Immature natural killer cell (primary cell): ENCODE results near the gene BNC2. TPM values are rescaled to one million over a fixed set of nuclear protein-coding genes. Genes with fewer than 3 reads are reported as not detected.
A peak's percentile ranks its signal among the peaks of the same experiment; 100 is the strongest.
"Not testable (repeated sequence)": the region's sequence is repeated elsewhere in the genome, so short reads cannot be mapped to it uniquely, and the experiment has no call there.

Experiments
- DNase-seq, 3 donors: peaks; one replicate each; pipeline ENCODE4 v3.0.0; 2022; ENCODE audit warnings: mixed read lengths in 1 of 3
- H3K27ac Mint-ChIP-seq, 6 donors: one replicate each; pipeline ENCODE4 v1.8.0; 2020; ENCODE audit warnings: mixed read lengths in 6 of 6, mild to moderate bottlenecking in 5 of 6, inconsistent platforms in 4 of 6, moderate library complexity in 3 of 6
- H3K27me3 Mint-ChIP-seq, 3 donors: one replicate each; pipeline ENCODE4 v1.8.0; 2020 to 2021; ENCODE audit warnings: low read depth in 3 of 3, mild to moderate bottlenecking in 3 of 3, mixed read lengths in 3 of 3, moderate library complexity in 3 of 3, inconsistent platforms in 1 of 3
- H3K36me3 Mint-ChIP-seq, 3 donors: one replicate each; pipeline ENCODE4 v1.8.0; 2020; ENCODE audit warnings: mixed read lengths in 3 of 3, inconsistent platforms in 2 of 3, mild to moderate bottlenecking in 2 of 3
- H3K4me1 Mint-ChIP-seq, 2 donors: one replicate each; pipeline ENCODE4 v1.8.0; 2020; ENCODE audit warnings: inconsistent platforms in 2 of 2, mild to moderate bottlenecking in 2 of 2, mixed read lengths in 2 of 2, moderate library complexity in 1 of 2
- H3K4me3 Mint-ChIP-seq, 5 donors: one replicate each; pipeline ENCODE4 v1.8.0; 2020; ENCODE audit warnings: mild to moderate bottlenecking in 5 of 5, mixed read lengths in 5 of 5, inconsistent platforms in 3 of 5, moderate library complexity in 3 of 5
- H3K9me3 Mint-ChIP-seq, 6 donors: one replicate each; pipeline ENCODE4 v1.8.0; 2020; ENCODE audit warnings: mild to moderate bottlenecking in 6 of 6, mixed read lengths in 6 of 6, inconsistent platforms in 4 of 6, moderate library complexity in 3 of 6
- polyA plus RNA-seq, 3 donors: library from polyadenylated mRNA; unstranded; fragments of 300-500 nt; fragmentation: Illumina TruSeq; gene quantifications; one replicate each; pipeline ENCODE4 v1.2.3, GENCODE V29; 2021

The BNC2 gene
- polyA plus RNA-seq, 3 donors from 2014 or later: 6.5 to 11.0 (median 7.7) TPM

- not testable (repeated sequence) for H3K9me3 Mint-ChIP-seq, H3K4me1 Mint-ChIP-seq, H3K4me3 Mint-ChIP-seq, DNase-seq, H3K27ac Mint-ChIP-seq, H3K27me3 Mint-ChIP-seq
- H3K36me3 Mint-ChIP-seq: peaks cover 20 to 27% (median 21%) of the 10 kb centered on the region in 3 donors
Measured at GRCh38 chr9:16438831-16439230, 431.6 kb downstream of the BNC2 start.

GRCh38 chr9:16436545-16436944, 433.9 kb downstream of the BNC2 start:
- H3K27me3 Mint-ChIP-seq: peaks cover 0 to 4% (median 2%) of the 10 kb centered on the region in 3 donors
- DNase-seq: no peak
- H3K4me1 Mint-ChIP-seq: no peaks in the 10 kb centered on the region
- peaks cover 0 to 2% (median 0%) of the 10 kb centered on the region in 6 donors for H3K9me3 Mint-ChIP-seq
- peaks cover 20 to 27% (median 21%) of the 10 kb centered on the region in 3 donors for H3K36me3 Mint-ChIP-seq
- H3K27ac Mint-ChIP-seq: no peak overlapping the region
- H3K4me3 Mint-ChIP-seq: no peak overlapping the region

- Mint-ChIP-seq H3K4me1 (no peaks in the 10 kb centered on the region), H3K27me3 (peaks cover 0 to 4% (median 2%) of the 10 kb centered on the region in 3 donors), H3K27ac (no peak overlapping the region), H3K4me3 (no peak overlapping the region), H3K36me3 (peaks cover 20 to 36% (median 21%) of the 10 kb centered on the region in 3 donors), H3K9me3 (peaks cover 0 to 2% (median 0%) of the 10 kb centered on the region in 6 donors)
- DNase-seq: no peak
Measured at GRCh38 chr9:16434526-16434925, 435.9 kb downstream of the BNC2 start.

- no peak overlapping the region for H3K27ac Mint-ChIP-seq
- no peak for DNase-seq
- H3K4me3 Mint-ChIP-seq: no peak overlapping the region
- H3K27me3 Mint-ChIP-seq: peaks cover 0 to 4% (median 2%) of the 10 kb centered on the region in 3 donors
- H3K36me3 Mint-ChIP-seq: peaks cover 17 to 35% (median 17%) of the 10 kb centered on the region in 3 donors
- peaks cover 0 to 2% (median 0%) of the 10 kb centered on the region in 6 donors for H3K9me3 Mint-ChIP-seq
- no peaks in the 10 kb centered on the region for H3K4me1 Mint-ChIP-seq
Measured at GRCh38 chr9:16433494-16433893, 437.0 kb downstream of the BNC2 start.

- Mint-ChIP-seq H3K36me3 (peaks cover 12 to 33% (median 12%) of the 10 kb centered on the region in 3 donors), H3K9me3 (peaks cover 0 to 2% (median 0%) of the 10 kb centered on the region in 6 donors), H3K27me3 (peaks cover 0 to 3% (median 2%) of the 10 kb centered on the region in 3 donors), H3K27ac (no peak overlapping the region), H3K4me1 (no peaks in the 10 kb centered on the region), H3K4me3 (no peak overlapping the region)
- no peak for DNase-seq
Measured at GRCh38 chr9:16431666-16432392, 438.6 kb downstream of the BNC2 start.

GRCh38 chr9:16429671-16430070, 440.8 kb downstream of the BNC2 start:
- Mint-ChIP-seq H3K27ac (peak overlapping the region in 1 of 6 donors; percentile 14), H3K4me1 (no peaks in the 10 kb centered on the region), H3K4me3 (no peak overlapping the region), H3K9me3 (no peaks in the 10 kb centered on the region), H3K27me3 (no peaks in the 10 kb centered on the region), H3K36me3 (peaks cover 0 to 16% (median 7%) of the 10 kb centered on the region in 3 donors)
- DNase-seq: no peak

GRCh38 chr9:16427873-16428427, 442.5 kb downstream of the BNC2 start:
- Mint-ChIP-seq H3K36me3 (peaks cover 0 to 14% (median 7%) of the 10 kb centered on the region in 3 donors), H3K4me1 (peaks cover 0 to 1% of the 10 kb centered on the region in 2 donors), H3K9me3 (no peaks in the 10 kb centered on the region), H3K27me3 (no peaks in the 10 kb centered on the region), H3K27ac (no peak overlapping the region), H3K4me3 (no peak overlapping the region)
- no peak for DNase-seq

GRCh38 chr9:16426716-16427115, 443.8 kb downstream of the BNC2 start:
- Mint-ChIP-seq H3K36me3 (peaks cover 0 to 14% (median 10%) of the 10 kb centered on the region in 3 donors), H3K9me3 (no peaks in the 10 kb centered on the region), H3K27me3 (peaks cover 0 to 4% (median 0%) of the 10 kb centered on the region in 3 donors), H3K4me1 (peaks cover 8 to 13% of the 10 kb centered on the region in 2 donors), H3K4me3 (no peak overlapping the region), H3K27ac (no peak overlapping the region)
- DNase-seq: no peak

GRCh38 chr9:16425562-16426231, 444.8 kb downstream of the BNC2 start:
- Mint-ChIP-seq H3K27ac (no peak overlapping the region), H3K4me1 (peaks cover 14 to 16% of the 10 kb centered on the region in 2 donors), H3K4me3 (no peak overlapping the region), H3K9me3 (peaks cover 0 to 2% (median 0%) of the 10 kb centered on the region in 6 donors), H3K27me3 (peaks cover 0 to 4% (median 0%) of the 10 kb centered on the region in 3 donors), H3K36me3 (peaks cover 0 to 12% (median 6%) of the 10 kb centered on the region in 3 donors)
- DNase-seq: no peak

GRCh38 chr9:16422114-16422513, 448.4 kb downstream of the BNC2 start:
- DNase-seq: no peak
- H3K36me3 Mint-ChIP-seq: peaks cover 6 to 24% (median 8%) of the 10 kb centered on the region in 3 donors
- H3K27me3 Mint-ChIP-seq: peaks cover 3 to 4% (median 4%) of the 10 kb centered on the region in 3 donors
- H3K9me3 Mint-ChIP-seq: peaks cover 0 to 2% (median 0%) of the 10 kb centered on the region in 6 donors
- H3K27ac Mint-ChIP-seq: peak overlapping the region in 1 of 6 donors; percentile 29
- H3K4me3 Mint-ChIP-seq: peak overlapping the region in 2 of 5 donors; percentile 12 to 21
- peaks cover 24 to 25% of the 10 kb centered on the region in 2 donors for H3K4me1 Mint-ChIP-seq

- Mint-ChIP-seq H3K4me1 (peaks cover 30 to 31% of the 10 kb centered on the region in 2 donors), H3K27me3 (peaks cover 4 to 6% (median 4%) of the 10 kb centered on the region in 3 donors), H3K4me3 (peak overlapping the region in 2 of 5 donors; percentile 12 to 21), H3K9me3 (peaks cover 0 to 2% (median 0%) of the 10 kb centered on the region in 6 donors), H3K36me3 (peaks cover 6 to 22% (median 8%) of the 10 kb centered on the region in 3 donors), H3K27ac (peak overlapping the region in 1 of 6 donors; percentile 29)
- peak in 1 of 3 donors; percentile 1 for DNase-seq
Measured at GRCh38 chr9:16421532-16421931, 448.9 kb downstream of the BNC2 start.

GRCh38 chr9:16419124-16419523, 451.3 kb downstream of the BNC2 start:
- no peak overlapping the region for H3K4me3 Mint-ChIP-seq
- H3K4me1 Mint-ChIP-seq: peaks cover 33 to 34% of the 10 kb centered on the region in 2 donors
- peaks cover 6 to 18% (median 8%) of the 10 kb centered on the region in 3 donors for H3K36me3 Mint-ChIP-seq

GRCh38 chr9:16418721-16419120, 451.7 kb downstream of the BNC2 start:
- Mint-ChIP-seq H3K27ac (no peak overlapping the region), H3K4me1 (peaks cover 33 to 34% of the 10 kb centered on the region in 2 donors), H3K4me3 (no peak overlapping the region), H3K9me3 (peaks cover 0 to 2% (median 0%) of the 10 kb centered on the region in 6 donors), H3K36me3 (peaks cover 6 to 21% (median 8%) of the 10 kb centered on the region in 3 donors), H3K27me3 (peaks cover 4 to 6% (median 5%) of the 10 kb centered on the region in 3 donors)
- no peak for DNase-seq

More at GRCh38 chr9:16419124-16419523, 451.3 kb downstream of the BNC2 start:
- DNase-seq: no peak
- Mint-ChIP-seq H3K9me3 (peaks cover 0 to 2% (median 0%) of the 10 kb centered on the region in 6 donors), H3K27me3 (peaks cover 4 to 6% (median 5%) of the 10 kb centered on the region in 3 donors), H3K27ac (no peak overlapping the region)
